GM20000 (cell line): Measurements from ENCODE around the gene IPO8.

Experiments
- DNase-seq: peaks from one replicate; pipeline ENCODE4 v3.0.0; 2012; ENCODE audit warnings: low spot score
- CTCF ChIP-seq: IDR thresholded peaks from 2 replicates; pipeline ENCODE4 v1.5.1; 2012; ENCODE audit warnings: mild to moderate bottlenecking, control low read depth; ENCODE audit errors: extremely low read depth, missing control alignments

The IPO8 gene

GRCh38 chr12:30687265-30687986, 8.2 kb downstream of the IPO8 start:
- TF ChIP-seq CTCF, result no peak
- no peak for DNase-seq

- DNase-seq, result no peak
- no peak for TF ChIP-seq CTCF
These were observed 16.4 kb downstream of the IPO8 start for GRCh38 chr12:30679241-30679640.

- no peak for TF ChIP-seq CTCF
- no peak for DNase-seq
These were observed 17.4 kb downstream of the IPO8 start for GRCh38 chr12:30678221-30678620.

- TF ChIP-seq CTCF, result no peak
- DNase-seq, result no peak
These were observed 34.5 kb downstream of the IPO8 start for GRCh38 chr12:30661210-30661609.

- no peak for TF ChIP-seq CTCF
- no peak for DNase-seq
These were observed 43.5 kb downstream of the IPO8 start for GRCh38 chr12:30652034-30652696.

- DNase-seq, result no peak
- no peak for TF ChIP-seq CTCF
These were observed 48.8 kb downstream of the IPO8 start for GRCh38 chr12:30646821-30647220.

- TF ChIP-seq CTCF, result no peak
- no peak for DNase-seq
These were observed 52.3 kb downstream of the IPO8 start for GRCh38 chr12:30643366-30643765.
